GM21786 (cell line): ENCODE measurements around the gene RUFY4.
"Not testable (repeated sequence)": the region's sequence is repeated elsewhere in the genome, so short reads cannot be mapped to it uniquely, and the experiment has no call there.

ENCODE experiments used
- ATAC-seq: cut with Tn5 transposase; IDR thresholded peaks from one replicate; pipeline ENCODE4 v1.9.1; 2021; ENCODE audit not compliant: unreplicated experiment

RUFY4 gene

GRCh38 chr2:218081063-218081462 is 12.0 kb downstream of the RUFY4 start:
- peak; percentile 95 for ATAC-seq

DNA sequence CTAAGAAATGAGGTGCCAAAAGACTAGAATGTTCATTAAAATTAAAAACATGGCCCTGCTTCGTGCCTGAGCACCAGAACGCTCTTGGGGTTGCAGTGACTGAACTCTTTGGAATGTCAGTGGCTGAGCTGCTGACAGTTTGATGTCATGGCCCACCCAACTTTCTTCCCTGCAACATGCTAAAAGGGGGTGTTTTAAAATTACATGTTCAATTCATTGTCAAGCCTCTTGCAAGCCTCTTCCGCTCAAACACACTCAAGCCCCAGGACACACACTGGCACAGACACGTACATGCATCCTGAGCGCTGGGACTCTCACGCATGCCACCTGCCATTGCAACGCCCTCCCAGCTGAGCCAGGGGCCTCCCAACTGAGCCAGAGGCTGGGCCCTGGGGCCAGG is 12.6 kb downstream of the RUFY4 start:
- no peak for ATAC-seq

DNA sequence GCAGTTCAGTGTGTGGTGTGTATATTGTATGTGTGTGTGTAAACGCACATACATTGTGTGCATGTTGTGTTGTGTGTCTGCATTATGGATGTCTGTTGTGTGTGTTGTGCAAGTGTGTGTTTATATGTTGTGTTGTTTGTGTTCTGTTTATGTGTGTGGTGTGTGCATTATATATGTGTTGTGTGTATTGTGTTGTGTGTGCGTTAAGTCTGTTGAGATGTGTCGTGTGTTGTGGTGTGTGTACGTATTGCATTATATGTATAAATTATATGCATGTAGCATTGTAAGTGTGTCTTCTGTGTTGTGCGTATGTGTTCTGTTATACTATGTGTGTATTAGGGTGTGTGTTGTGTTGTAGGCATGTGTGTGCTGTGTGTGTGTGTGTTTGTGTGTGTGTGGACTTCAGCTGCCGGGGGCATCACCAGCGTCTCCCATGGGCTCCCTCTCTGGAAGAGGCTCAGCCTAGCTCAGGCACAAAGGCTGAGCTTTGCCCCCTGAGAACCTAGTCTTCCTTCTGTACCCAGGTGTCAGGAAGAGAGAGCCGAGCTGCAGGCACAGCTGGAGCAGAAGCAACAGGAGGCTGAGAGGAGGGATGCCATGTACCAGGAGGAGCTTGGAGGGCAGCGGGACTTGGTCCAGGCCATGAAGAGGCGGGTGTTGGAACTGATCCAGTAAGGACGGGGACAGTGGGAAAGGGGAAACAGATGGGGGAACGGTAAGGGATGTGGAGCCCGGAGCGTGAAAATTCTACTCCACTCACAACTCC is 13.7 kb downstream of the RUFY4 start:
- no peak for ATAC-seq

DNA sequence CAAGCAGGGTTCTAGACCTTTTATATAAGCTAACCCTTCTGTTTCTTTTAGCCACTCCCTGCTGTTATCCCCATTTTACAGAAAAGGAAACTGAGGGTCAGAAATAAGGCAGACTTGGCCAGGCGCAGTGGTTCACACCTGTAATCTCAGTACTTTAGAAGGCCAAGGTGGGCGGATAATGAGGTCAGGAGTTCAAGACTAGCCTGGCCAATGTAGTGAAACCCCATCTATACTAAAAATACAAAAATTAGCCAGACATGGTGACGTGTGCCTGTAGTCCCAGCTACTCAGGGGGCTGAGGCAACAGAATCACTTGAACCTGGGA is 14.3 kb downstream of the RUFY4 start:
- ATAC-seq: no peak

DNA sequence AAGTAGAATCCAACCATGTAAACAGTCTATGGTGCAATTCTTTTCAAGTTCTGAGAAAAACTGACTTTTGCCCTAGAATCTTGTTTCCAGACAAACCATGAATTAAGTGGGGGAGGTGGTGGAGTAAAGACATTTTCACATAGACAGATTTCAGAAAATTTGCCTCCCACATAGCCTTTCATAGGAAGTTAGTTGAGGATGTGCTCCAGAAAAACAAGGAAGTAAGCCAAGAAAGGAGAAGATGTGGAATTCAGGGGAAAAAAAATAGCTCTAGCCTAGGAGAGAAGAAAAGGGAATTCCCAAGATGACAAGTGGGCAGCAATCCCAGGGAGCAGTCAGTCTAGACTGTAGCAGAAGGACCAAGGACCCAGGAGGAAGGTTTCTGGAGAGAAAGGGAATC is 17.4 kb downstream of the RUFY4 start:
- ATAC-seq: no peak

GRCh38 chr2:218089259-218089658 is 20.2 kb downstream of the RUFY4 start:
- ATAC-seq: no peak

GRCh38 chr2:218091746-218092145 is 22.7 kb downstream of the RUFY4 start:
- ATAC-seq: no peak

GRCh38 chr2:218093879-218094278 is 24.8 kb downstream of the RUFY4 start:
- no peak for ATAC-seq

DNA sequence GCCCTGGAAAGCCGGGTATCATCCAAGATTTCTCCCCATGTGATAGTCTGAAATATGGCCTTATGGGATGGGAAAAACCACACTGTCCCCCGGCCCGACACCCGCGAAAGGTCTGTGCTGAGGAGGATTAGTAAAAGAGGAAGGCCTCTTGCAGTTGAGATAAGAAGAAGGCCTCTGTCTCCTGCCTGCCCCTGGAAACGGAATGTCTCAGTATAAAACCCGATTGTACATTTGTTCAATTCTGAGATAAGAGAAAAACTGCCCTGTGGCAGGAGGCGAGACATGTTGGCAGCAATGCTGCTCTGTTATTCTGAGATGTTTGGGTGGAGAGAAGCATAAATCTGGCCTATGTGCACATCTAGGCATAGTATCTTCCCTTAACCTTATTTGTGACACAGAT is 26.8 kb downstream of the RUFY4 start:
- ATAC-seq: no peak

- ATAC-seq: no peak
Observed at GRCh38 chr2:218097975-218098374, 28.9 kb downstream of the RUFY4 start.

GRCh38 chr2:218108834-218109233 is 39.8 kb downstream of the RUFY4 start:
- not testable (repeated sequence) for ATAC-seq

DNA sequence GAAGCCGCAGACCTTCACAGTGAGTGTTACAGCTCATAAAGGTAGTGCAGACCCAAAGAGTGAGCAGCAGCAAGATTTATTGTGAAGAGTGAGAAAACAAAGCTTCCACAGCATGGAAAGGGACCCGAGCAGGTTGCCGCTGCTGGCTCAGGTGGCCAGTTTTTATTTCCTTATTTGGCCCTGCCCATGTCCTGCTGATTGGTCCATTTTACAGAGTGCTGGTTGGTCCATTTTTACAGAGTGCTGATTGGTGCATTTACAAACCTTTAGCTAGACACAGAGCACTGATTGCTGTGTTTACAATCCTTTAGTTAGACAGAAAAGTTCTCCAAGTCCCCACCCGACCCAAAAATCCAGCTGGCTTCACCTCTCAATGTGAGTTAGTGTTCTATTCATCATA is 52.7 kb downstream of the RUFY4 start:
- not testable (repeated sequence) for ATAC-seq

DNA sequence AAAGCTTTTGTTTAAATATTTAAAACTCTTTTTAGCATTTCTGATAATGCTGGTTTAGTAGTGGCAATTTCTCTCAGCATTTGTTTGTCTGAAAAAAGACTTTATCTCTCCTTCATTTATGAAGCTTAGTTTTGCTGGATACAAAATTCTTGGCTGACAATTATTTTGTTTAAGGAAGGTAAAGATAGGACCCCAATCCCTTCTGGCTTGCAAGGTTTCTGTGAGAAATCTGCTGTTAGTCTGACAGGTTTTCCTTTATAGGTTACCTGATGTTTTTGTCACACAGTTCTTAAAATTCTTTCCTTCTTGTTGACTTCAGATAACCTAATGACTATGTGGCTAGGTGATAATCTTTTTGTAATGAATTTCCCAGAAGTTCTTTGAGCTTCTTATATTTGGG is 53.2 kb downstream of the RUFY4 start:
- ATAC-seq: not testable (repeated sequence)

DNA sequence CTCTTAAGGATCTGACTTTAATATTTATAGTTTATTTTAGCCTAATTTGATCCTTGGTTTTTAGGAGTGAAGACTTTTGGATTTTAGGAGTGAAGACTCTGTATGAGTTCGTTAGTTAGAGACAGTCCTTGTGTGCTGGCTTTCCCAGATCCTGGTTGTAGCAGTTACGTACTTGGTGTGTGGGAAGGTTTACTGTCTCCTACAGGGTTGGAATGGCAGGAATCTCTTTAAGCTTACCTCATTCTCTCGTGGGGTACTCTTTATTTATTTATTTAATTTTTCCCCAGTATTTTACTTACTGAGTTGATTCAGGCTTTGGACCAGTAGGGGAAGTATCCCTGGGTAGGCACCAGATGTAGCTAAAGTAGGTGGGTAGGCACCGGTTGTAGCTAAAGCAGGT is 54.9 kb downstream of the RUFY4 start:
- no peak for ATAC-seq

GRCh38 chr2:218125095-218125494 is 56.0 kb downstream of the RUFY4 start:
- ATAC-seq: no peak

DNA sequence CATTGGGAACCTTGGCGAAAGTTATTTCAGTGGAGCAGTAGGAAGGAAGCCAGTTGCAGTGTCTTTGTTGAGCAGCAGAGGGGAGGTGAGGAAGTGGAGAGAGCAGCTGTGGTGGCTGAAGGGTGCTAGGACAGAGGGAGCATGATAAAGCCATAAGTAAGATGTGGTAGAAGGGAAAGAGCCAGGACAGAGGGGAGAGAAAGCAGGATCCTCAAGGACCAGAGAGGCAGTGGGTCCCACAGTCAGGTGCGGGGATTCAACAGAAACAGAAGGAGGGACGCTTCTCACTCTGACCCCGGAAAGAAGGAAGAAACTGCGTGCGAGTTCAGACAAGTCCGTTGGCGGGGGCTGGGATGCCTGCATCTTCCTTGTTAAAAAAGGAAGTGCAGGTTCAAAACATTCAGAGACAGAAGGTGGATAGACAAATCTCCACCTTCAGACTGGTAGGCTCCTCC is 56.6 kb downstream of the RUFY4 start, which contains the start of gene CXCR2:
TSS of gene CXCR2 (plus strand) at position 403 of the 455 bp plus-strand sequence. CDS start 8,774 bp downstream, outside the sequence.
- no peak for ATAC-seq

DNA sequence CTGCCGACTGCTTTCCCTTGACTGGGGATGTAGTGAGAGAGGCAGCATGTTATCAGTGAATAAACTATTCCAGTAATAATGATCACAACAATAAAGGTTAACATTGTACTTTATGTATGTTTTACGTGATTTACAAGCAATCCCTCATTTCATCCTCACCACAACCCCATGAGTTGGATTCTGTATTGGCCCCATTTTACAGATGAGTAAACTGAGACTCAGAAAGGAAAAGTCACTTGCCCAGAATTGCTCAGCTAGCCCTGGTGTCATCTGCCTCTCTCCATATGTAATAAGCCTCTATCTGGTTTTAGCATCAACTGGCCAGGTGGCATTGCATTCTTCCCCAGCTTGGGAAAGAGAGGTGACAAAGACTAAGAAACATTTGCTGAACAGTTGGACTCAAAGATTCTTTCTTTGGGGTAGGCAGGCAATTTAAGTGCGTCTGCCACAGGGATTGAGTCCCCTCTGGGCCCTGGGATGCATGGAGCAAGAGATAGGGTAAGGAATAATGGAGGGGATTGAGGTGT is 58.9 kb downstream of the RUFY4 start:
- no peak for ATAC-seq

GRCh38 chr2:218128781-218129457 is 59.9 kb downstream of the RUFY4 start:
- no peak for ATAC-seq

DNA sequence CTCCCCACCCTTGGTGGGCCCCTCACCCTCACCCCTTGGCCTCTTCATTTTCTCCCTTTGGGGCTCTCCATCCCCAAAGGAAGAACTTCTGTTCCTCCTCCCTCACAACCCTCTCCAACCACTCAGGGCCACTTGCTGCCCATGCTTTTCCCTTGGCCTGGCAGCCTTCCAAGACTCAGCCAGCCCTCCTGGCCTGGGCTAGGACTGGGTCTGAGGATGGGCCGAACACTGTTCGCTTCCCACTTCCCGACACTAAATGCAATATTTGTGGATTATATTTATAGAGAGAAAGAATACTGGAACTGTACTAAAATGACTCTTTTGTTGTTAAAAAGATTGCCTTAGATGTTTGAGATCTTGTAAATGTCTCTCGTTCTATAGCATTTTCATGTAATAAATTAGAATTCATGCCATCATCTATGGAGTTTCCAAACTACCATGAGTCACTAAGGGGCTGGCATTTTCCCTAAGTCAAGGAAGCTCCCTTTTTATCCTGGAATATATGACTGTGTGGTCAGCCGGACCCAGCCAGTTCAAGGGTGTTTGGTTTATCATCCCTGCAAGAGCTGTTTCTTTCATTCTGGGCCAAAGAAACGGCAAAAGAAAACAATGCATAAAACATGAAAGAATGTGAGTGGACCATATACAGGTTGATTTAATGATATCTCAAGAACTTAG is 60.5 kb downstream of the RUFY4 start:
- no peak for ATAC-seq

- no peak for ATAC-seq
Observed at GRCh38 chr2:218130377-218130776, 61.3 kb downstream of the RUFY4 start.

DNA sequence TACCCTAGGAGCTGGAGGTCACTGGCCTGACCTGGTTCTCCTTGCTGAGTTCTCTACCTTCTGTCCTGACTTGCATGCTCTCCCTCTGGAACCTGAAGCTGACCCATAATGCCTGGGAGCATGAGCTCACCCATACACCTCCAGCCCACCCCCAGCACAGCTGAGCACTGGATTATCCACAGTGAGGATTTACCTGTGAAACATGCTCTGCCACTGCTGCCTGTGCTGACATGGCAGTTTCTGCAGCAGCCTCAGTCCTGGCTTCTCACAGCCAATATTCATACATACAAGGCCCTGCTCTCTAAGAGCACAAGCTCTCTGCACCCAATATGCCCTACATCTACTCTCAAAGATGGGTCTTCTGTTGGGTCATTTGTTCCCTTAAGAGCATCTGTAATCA is 61.8 kb downstream of the RUFY4 start:
- no peak for ATAC-seq

- no peak for ATAC-seq
Observed at GRCh38 chr2:218137514-218137913, 68.5 kb downstream of the RUFY4 start.
